PFSK-1 (cell line): Measurements from ENCODE around the gene SH3GL1.

Source experiments
- FOXP2 ChIP-seq: optimal IDR thresholded peaks from 2 replicates; pipeline ENCODE3; 2011; ENCODE audit warnings: borderline replicate concordance, control low read depth, inconsistent platforms; ENCODE audit not compliant: insufficient read depth; ENCODE audit errors: extremely low read length, extremely low read depth
- TAF1 ChIP-seq: IDR thresholded peaks from 2 replicates; pipeline ENCODE4 v1.6.1; 2012; ENCODE audit warnings: low read length, control low read depth, borderline replicate concordance; ENCODE audit not compliant: insufficient read depth

DNA sequence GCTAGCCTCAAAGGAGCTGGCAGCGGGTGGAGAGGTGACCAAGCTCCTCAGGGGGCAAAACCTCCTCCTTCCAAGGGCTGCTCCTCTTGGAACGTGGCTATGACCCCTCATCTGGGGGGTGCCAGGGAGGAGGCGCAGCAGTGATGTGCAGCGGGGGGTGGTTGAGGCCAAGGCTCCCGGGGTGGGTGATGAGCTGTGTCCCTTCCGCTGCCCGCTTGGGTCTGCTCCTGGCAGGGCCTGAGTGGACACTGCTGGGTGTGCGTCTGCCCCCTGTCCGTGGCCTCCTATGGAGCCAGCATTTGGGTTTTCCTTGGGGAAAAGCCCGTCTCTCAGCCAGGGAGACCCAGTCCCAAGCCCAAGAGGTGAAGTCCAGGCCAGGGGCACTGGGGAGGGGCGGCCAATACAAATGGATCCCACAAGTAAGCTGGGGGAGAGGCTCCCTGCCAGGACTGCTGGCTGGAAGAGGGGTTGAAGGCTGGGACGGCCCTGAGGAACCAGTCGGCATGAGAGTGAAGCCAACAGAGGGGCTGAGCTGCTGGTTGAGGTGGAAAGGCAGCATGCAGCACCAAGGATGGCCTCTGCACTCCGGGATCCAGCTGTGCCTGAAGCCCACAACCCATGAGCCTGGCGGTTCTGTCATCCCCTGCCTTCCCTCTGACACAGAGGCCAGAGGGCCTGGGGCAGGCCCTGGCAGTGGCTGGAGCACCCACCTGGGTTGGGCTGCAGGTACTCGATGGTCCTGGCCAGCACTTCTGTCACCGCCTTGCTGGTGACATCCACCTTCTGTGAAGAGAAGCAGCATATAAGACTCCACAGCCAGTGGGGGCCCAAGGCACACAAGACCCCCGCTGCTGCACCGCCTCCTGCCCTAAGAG, 34.3 kb downstream of the SH3GL1 start:
- TF ChIP-seq FOXP2 (no peak), TAF1 (no peak)
